Spinal cord (tissue), 10 donors: ENCODE data around the gene DOCK6. TPM values are rescaled to one million over a fixed set of nuclear protein-coding genes. Genes with fewer than 3 reads are reported as not detected.
"Not testable (repeated sequence)": the region's sequence is repeated elsewhere in the genome, so short reads cannot be mapped to it uniquely, and the experiment has no call there.

Experiments
- DNase-seq, 6 donors: peaks; one replicate each; pipeline versions ENCODE4 v3.0.0 to v3.0.0-alpha.2; 2013 to 2015; ENCODE audit warnings: low spot score in 6 of 6, low read depth in 4 of 6
- H3K27ac ChIP-seq: one replicate; pipeline ENCODE4 v1.5.1; 2013; ENCODE audit warnings: low read depth, low read length, control low read depth
- H3K27me3 ChIP-seq: one replicate; pipeline ENCODE4 v1.6.1; 2013; ENCODE audit warnings: low read length; ENCODE audit not compliant: control insufficient read depth, insufficient read depth
- H3K36me3 ChIP-seq: one replicate; pipeline ENCODE4 v1.6.1; 2013; ENCODE audit warnings: low read length; ENCODE audit not compliant: control insufficient read depth, insufficient read depth
- H3K4me1 ChIP-seq: one replicate; pipeline ENCODE4 v1.6.1; 2013; ENCODE audit warnings: low read length; ENCODE audit not compliant: control insufficient read depth, insufficient read depth
- H3K4me3 ChIP-seq: one replicate; pipeline ENCODE4 v1.5.1; 2013; ENCODE audit warnings: low read depth, low read length, control low read depth
- H3K9me3 ChIP-seq: one replicate; pipeline ENCODE4 v1.6.1; 2013; ENCODE audit warnings: low read length; ENCODE audit not compliant: control insufficient read depth, insufficient read depth
- WGBS: methylation state at CpG from one replicate; pipeline ENCODE4 v1.1.5; 2013; ENCODE audit warnings: missing lambda C conversion rate; ENCODE audit not compliant: insufficient coverage; 5-methylcytosine and 5-hydroxymethylcytosine counted together
- polyA plus RNA-seq, 2 donors: library from polyadenylated mRNA; unstranded; fragments of 120-200 nt; gene quantifications; one replicate each; pipeline ENCODE4 v1.2.1, GENCODE V29; 2013; ENCODE audit not compliant: insufficient read length in 2 of 2
- total RNA-seq, 2 donors: library from RNA; depleted of rRNA in 1 of 2; stranded (reverse); fragments of 120-200 nt in 1 of 2; fragments of >200 nt in 1 of 2; gene quantifications; one replicate each; pipeline versions ENCODE4 v1.2.3 to v1.2.4, GENCODE V29; 2013 to 2014
- donor health status: healthy.

Gene DOCK6
- total and polyA plus RNA-seq, 4 donors, result 16.5 to 71.2 (median 47.3) TPM

DNA sequence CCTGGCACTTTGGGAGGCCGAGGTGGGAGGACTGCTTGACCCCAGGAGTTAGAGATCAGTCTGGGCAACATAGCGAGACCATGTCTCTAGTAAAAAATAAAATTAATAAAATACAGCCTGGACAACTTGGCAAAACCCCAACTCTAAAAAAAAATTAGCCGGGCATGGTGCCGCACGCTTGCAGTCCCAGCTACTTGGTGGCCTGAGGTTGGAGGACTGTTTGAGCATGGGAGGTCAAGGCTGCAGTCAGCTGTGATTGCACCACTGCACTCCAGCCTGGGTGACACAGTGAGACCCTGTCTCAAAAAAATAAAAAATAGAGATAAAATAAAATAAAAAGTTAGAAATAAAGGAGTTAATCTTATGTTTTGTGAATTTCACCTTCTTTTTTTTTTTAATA is 91.2 kb downstream of the DOCK6 start:
- Histone ChIP-seq H3K4me3 (no peak overlapping the region), H3K4me1 (peaks cover 7% of the 10 kb centered on the region), H3K27me3 (no peaks in the 10 kb centered on the region), H3K9me3 (no peaks in the 10 kb centered on the region), H3K36me3 (peaks cover 65% of the 10 kb centered on the region), H3K27ac (no peak overlapping the region)
- no CpG with 5 or more reads among the region's 5 CpGs for whole genome bisulfite sequencing
- no peak for DNase-seq

DNA sequence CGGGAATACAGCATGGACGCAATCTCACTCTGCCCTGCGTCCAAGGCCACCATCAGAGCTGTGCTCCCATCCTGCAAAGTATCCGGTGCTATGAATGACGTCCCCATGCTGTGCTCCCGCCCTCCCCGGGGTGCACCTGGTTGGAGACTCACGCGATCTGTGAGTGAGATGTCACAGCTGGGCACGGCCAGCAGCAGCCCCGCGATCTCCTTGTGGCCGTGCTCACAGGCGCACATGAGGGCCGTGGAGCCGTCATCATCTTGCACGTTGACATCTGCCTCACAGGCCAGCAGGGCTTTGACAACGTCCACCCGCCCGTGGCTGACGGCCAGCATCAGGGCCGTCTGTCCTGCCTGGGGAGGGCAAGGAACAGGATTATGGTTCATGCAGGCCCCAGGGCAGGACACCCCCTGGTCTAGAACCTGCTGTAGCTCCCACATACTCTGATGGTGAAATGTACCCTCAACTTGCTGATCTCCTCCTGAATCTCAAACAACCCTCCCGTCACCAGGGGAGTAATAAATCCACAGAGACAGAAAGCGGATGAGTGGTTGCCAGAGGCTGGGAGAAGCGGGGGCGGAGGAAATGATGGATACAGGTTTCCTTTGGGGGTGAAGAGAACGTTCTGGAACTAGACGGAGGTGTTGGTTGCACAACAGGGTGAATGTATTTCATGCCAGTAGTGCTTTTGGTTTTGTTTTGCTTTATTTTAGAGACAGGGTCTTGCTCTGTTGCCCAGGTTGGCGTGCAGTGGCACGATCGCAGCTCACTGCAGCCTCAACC is 92.2 kb downstream of the DOCK6 start:
- no peak overlapping the region for H3K4me3 ChIP-seq
- H3K27me3 ChIP-seq, result no peaks in the 10 kb centered on the region
- peaks cover 15% of the 10 kb centered on the region for H3K4me1 ChIP-seq
- H3K9me3 ChIP-seq, result no peaks in the 10 kb centered on the region
- H3K27ac ChIP-seq, result no peak overlapping the region
- DNase-seq, result no peak
- WGBS, result 92% methylated on average over 26 of the region's 31 CpGs
- peaks cover 58% of the 10 kb centered on the region for H3K36me3 ChIP-seq

- DNase-seq, result no peak
- WGBS, result 87% methylated on average over 7 of the region's 7 CpGs
- H3K4me3 ChIP-seq, result no peak overlapping the region
Measured at GRCh38 chr19:11168568-11168967, 93.8 kb downstream of the DOCK6 start.

GRCh38 chr19:11166281-11167142 is 95.8 kb downstream of the DOCK6 start:
- peak in 1 of 6 donors; percentile 35 for DNase-seq
- Histone ChIP-seq H3K4me3 (no peak overlapping the region), H3K27ac (peak overlapping the region; percentile 82), H3K27me3 (no peaks in the 10 kb centered on the region), H3K9me3 (no peaks in the 10 kb centered on the region), H3K36me3 (peaks cover 31% of the 10 kb centered on the region), H3K4me1 (peaks cover 28% of the 10 kb centered on the region)
- WGBS, result 86% methylated on average over 26 of the region's 26 CpGs

More at GRCh38 chr19:11168568-11168967, 93.8 kb downstream of the DOCK6 start:
- Histone ChIP-seq H3K36me3 (peaks cover 44% of the 10 kb centered on the region), H3K4me1 (peaks cover 28% of the 10 kb centered on the region), H3K9me3 (no peaks in the 10 kb centered on the region), H3K27ac (no peak overlapping the region), H3K27me3 (no peaks in the 10 kb centered on the region)

GRCh38 chr19:11165486-11166030 is 96.8 kb downstream of the DOCK6 start:
- H3K27ac ChIP-seq, result peak overlapping the region; percentile 82
- H3K36me3 ChIP-seq, result peaks cover 31% of the 10 kb centered on the region
- H3K4me1 ChIP-seq, result peaks cover 28% of the 10 kb centered on the region
- 77% methylated on average over 9 of the region's 13 CpGs for WGBS
- DNase-seq, result no peak
- H3K9me3 ChIP-seq, result no peaks in the 10 kb centered on the region
- H3K4me3 ChIP-seq, result no peak overlapping the region
- no peaks in the 10 kb centered on the region for H3K27me3 ChIP-seq

GRCh38 chr19:11164879-11165406 is 97.4 kb downstream of the DOCK6 start:
- H3K27ac ChIP-seq, result peak overlapping the region; percentile 82
- DNase-seq, result peak in 4 of 6 donors; percentile 1 to 95 (median 53)

GRCh38 chr19:11164296-11164695 is 98.0 kb downstream of the DOCK6 start:
- whole genome bisulfite sequencing, result 40% methylated on average over 10 of the region's 11 CpGs
- H3K4me3 ChIP-seq, result no peak overlapping the region
- DNase-seq, result peak in 1 of 6 donors; percentile 54
- no peaks in the 10 kb centered on the region for H3K9me3 ChIP-seq
- H3K27me3 ChIP-seq, result no peaks in the 10 kb centered on the region
- peaks cover 19% of the 10 kb centered on the region for H3K36me3 ChIP-seq
- peak overlapping the region; percentile 82 for H3K27ac ChIP-seq
- H3K4me1 ChIP-seq, result peaks cover 28% of the 10 kb centered on the region

More at GRCh38 chr19:11164879-11165406, 97.4 kb downstream of the DOCK6 start:
- peaks cover 25% of the 10 kb centered on the region for H3K36me3 ChIP-seq
- 21% methylated on average over 16 of the region's 17 CpGs for WGBS
- peaks cover 28% of the 10 kb centered on the region for H3K4me1 ChIP-seq
- H3K4me3 ChIP-seq, result no peak overlapping the region
- no peaks in the 10 kb centered on the region for H3K27me3 ChIP-seq
- H3K9me3 ChIP-seq, result no peaks in the 10 kb centered on the region

GRCh38 chr19:11160440-11160768 is 101.9 kb downstream of the DOCK6 start:
- Histone ChIP-seq H3K27ac (peak overlapping the region; percentile 16), H3K4me1 (peaks cover 24% of the 10 kb centered on the region)
- not testable (repeated sequence) for DNase-seq, H3K36me3 ChIP-seq, H3K9me3 ChIP-seq, H3K27me3 ChIP-seq, H3K4me3 ChIP-seq
- WGBS, result no CpG with 5 or more reads among the region's 2 CpGs

DNA sequence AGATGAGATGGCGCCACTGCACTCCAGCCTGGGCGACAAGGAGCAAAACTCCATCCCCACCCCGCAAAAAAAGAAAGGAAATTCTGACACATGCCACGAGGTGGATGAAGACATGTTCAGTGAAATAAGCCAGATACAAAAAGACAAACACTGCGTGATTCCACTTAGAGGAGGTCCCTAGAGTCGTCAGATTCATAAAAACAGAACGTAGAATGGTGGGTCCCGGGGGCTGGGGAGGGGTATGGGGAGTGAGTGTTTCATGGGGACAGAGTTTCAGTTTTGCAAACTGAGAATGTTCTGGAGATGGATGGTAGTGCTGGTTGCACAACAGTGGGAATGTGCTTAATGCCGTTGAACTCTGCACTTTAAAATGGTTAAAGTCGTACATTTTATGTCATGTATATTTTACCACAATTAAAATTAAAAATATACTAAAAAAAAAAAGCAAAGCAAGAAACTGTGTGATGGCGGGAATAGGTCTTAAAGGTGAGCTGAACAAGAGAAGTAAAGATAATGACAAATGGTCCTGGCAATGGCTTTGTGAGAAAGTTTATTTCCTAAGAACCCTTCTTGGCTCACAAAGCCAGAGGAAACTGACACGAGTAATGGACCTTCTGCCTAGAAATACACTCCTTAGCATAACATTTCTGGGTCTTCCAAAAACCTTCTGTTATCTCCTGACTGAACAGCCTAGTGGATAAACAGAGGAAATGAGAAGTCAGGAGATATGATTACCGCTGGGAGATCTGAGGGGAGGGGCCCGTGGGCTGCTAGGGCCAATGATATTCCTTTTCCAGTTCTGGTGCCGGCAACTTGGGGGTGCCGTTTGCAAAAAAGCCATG is 102.5 kb downstream of the DOCK6 start:
- Histone ChIP-seq H3K9me3 (no peaks in the 10 kb centered on the region), H3K36me3 (no peaks in the 10 kb centered on the region), H3K27ac (peak overlapping the region; percentile 16), H3K4me1 (peaks cover 23% of the 10 kb centered on the region), H3K4me3 (no peak overlapping the region), H3K27me3 (no peaks in the 10 kb centered on the region)
- WGBS, result 53% methylated on average over 6 of the region's 16 CpGs
- peak in 1 of 6 donors; percentile 38 for DNase-seq
